Thymus (tissue), 11 donors: ENCODE data around the gene TAF1B. TPM values are rescaled to one million over a fixed set of nuclear protein-coding genes. Genes with fewer than 3 reads are reported as not detected.
"Not testable (repeated sequence)": the region's sequence is repeated elsewhere in the genome, so short reads cannot be mapped to it uniquely, and the experiment has no call there.

Experiments
- DNase-seq, 9 donors: peaks; one replicate each; pipeline ENCODE4 v3.0.0-alpha.2; 2013; ENCODE audit warnings: low spot score in 9 of 9, low read depth in 6 of 9, missing footprints in 1 of 9
- H3K27ac ChIP-seq, 2 donors: one replicate each; pipeline ENCODE4 v1.5.1; 2013; ENCODE audit warnings: control low read depth in 1 of 2, low read depth in 1 of 2, low read length in 1 of 2, mild to moderate bottlenecking in 1 of 2, moderate library complexity in 1 of 2
- H3K27me3 ChIP-seq, 2 donors: one replicate each; pipeline ENCODE4 v1.5.1; 2013; ENCODE audit warnings: low read length in 1 of 2; ENCODE audit not compliant: control insufficient read depth in 2 of 2, insufficient read depth in 1 of 2
- H3K36me3 ChIP-seq, 2 donors: one replicate each; pipeline ENCODE4 v1.5.1; 2013; ENCODE audit warnings: low read length in 1 of 2, mild to moderate bottlenecking in 1 of 2, moderate library complexity in 1 of 2; ENCODE audit not compliant: control insufficient read depth in 2 of 2, insufficient read depth in 2 of 2
- H3K4me1 ChIP-seq, 2 donors: one replicate each; pipeline ENCODE4 v1.5.1; 2013; ENCODE audit warnings: low read length in 2 of 2; ENCODE audit not compliant: control insufficient read depth in 2 of 2, insufficient read depth in 2 of 2
- H3K4me3 ChIP-seq, 2 donors: one replicate each; pipeline ENCODE4 v1.5.1; 2013; ENCODE audit warnings: low read length in 2 of 2, control low read depth in 1 of 2, mild to moderate bottlenecking in 1 of 2
- H3K9me3 ChIP-seq, 2 donors: one replicate each; pipeline ENCODE4 v1.5.1; 2013; ENCODE audit warnings: low read length in 1 of 2, mild to moderate bottlenecking in 1 of 2; ENCODE audit not compliant: control insufficient read depth in 2 of 2, insufficient read depth in 1 of 2
- WGBS: extraction: QIAGEN DNeasy Blood & Tissue Kit; methylation state at CpG from one replicate; pipeline ENCODE4 v1.1.7; 2013; 5-methylcytosine and 5-hydroxymethylcytosine counted together
- polyA plus RNA-seq: library from polyadenylated mRNA; stranded (reverse); fragments of 200-250 nt; gene quantifications from one replicate; pipeline ENCODE4 v1.2.3, GENCODE V29; 2013
- total RNA-seq: library from RNA; stranded (reverse); fragments of 120-200 nt; gene quantifications from one replicate; pipeline ENCODE4 v1.2.4, GENCODE V29; 2013
- donor health status: healthy.

TAF1B gene
- total and polyA plus RNA-seq, 2 donors = 9.4 to 17.3 TPM

DNA sequence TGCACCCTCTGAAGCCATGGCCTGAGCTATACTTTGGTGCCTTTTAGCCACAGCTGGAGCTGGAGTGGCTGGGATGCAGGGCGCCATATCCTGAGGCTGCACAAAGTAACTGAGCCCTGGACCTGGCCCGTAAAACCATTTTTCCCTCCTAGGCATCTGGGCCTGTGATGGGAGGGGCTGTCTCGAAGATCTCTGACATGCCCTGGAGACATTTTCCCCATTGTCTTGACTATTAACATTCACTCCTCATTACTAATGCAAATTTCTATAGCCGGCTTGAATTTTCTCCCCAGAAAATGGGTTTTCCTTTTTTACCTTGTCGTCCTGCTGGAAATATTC, 15.4 kb downstream of the TAF1B start:
- WGBS = 89% methylated on average over 5 of the region's 5 CpGs
- Histone ChIP-seq H3K27me3 (no peaks in the 10 kb centered on the region), H3K27ac (no peak overlapping the region), H3K9me3 (peaks cover 10 to 29% of the 10 kb centered on the region in 2 donors), H3K4me1 (no peaks in the 10 kb centered on the region), H3K4me3 (no peak overlapping the region), H3K36me3 (peaks cover 52 to 53% of the 10 kb centered on the region in 2 donors)
- DNase-seq = no peak

DNA sequence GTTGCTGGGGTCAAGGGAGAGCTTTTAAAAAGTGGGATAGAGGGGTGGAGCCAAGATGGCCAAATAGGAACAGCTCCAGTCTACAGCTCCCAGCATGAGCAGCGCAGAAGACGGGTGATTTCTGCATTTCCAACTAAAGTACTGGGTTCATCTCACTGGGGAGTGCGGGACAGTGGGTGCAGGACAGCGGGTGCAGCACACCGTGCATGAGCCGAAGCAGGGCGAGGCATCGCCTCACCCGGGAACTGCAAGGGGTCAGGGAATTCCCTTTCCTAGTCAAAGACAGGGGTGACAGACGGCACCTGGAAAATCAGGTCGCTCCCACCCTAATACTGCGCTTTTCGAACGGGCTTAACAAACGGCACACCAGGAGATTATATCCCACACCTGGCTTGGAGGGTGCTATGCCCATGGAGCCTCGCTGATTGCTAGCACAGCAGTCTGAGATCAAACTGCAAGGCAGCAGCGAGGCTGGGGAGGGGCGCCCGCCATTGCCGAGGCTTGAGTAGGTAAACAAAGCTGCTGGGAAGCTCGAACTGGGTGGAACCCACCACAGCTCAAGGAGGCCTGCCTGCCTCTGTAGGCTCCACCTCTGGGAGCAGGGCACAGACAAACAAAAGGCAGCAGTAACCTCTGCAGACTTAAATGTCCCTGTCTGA, 17.8 kb downstream of the TAF1B start:
- H3K27me3 ChIP-seq, DNase-seq, H3K27ac ChIP-seq, H3K4me3 ChIP-seq, H3K4me1 ChIP-seq: not testable (repeated sequence)
- peaks cover 10 to 29% of the 10 kb centered on the region in 2 donors for H3K9me3 ChIP-seq
- WGBS = 97% methylated on average over 21 of the region's 21 CpGs
- peaks cover 35% of the 10 kb centered on the region in 2 donors for H3K36me3 ChIP-seq

DNA sequence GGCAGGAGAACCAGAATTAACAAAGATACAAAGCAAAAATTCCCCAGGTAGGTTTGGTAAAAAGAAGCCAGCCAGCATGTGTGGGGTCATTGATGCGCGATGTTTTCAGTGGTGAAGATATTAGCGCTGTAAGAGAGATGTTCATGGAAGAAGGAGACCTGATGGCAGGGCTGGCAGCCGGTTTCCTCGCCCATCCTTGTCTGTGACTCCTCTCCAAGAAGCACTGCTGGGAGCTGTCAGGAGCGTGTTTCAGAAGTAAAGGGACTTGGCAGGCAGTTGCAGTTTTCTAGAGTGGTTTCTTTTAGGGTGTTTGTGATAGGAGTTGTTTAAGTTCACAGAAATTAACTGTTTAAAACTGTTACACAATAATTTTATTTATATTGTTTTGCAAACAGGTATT, 24.6 kb downstream of the TAF1B start:
- Histone ChIP-seq H3K27ac (no peak overlapping the region), H3K36me3 (peaks cover 10 to 20% of the 10 kb centered on the region in 2 donors), H3K4me1 (no peaks in the 10 kb centered on the region), H3K4me3 (no peak overlapping the region), H3K9me3 (no peaks in the 10 kb centered on the region), H3K27me3 (no peaks in the 10 kb centered on the region)
- 97% methylated on average over 6 of the region's 6 CpGs for WGBS
- no peak for DNase-seq

DNA sequence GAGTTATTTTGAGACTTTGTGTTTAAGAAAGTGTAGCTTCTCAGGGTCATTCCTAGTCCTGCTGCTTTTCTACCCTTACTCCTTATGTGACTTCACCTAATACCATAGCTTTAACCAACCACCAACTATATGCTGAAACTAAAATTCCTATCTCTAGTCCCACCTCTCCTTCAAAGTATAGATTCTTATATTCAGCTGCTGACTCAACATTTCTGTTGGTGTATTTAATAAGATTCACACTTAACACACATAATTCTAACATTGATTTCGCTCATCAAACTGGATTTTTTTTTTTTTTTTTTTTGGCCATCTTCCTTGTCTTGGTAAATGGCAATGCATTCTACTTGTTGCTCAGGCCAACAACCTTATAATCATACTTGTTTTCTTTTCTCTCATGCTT, 30.1 kb downstream of the TAF1B start:
- Histone ChIP-seq H3K27me3 (no peaks in the 10 kb centered on the region), H3K36me3 (peaks cover 21 to 47% of the 10 kb centered on the region in 2 donors), H3K9me3 (no peaks in the 10 kb centered on the region), H3K4me1 (no peaks in the 10 kb centered on the region), H3K4me3 (no peak overlapping the region), H3K27ac (no peak overlapping the region)
- DNase-seq = no peak
- 98% methylated on average over 1 of the region's 1 CpG for WGBS

DNA sequence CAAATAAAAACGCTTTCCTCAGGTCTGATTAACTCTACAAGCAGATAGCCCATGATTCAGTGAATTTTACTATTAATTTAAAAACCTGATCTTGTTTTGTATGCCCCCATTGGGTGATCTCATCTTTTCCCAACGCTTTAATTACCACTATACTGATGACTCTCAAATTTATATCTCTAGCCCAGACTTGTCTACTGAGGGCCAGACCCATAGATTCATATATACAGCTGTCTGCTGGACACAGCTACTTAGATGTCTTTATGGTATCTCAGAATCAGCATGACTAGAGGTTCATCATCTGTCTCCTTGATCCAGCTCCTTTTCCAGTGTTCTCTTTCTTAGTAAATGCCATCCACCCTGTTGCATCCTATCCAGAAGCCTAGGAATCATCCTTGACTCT, 33.8 kb downstream of the TAF1B start:
- DNase-seq = no peak
- WGBS = 98% methylated on average over 2 of the region's 2 CpGs

DNA sequence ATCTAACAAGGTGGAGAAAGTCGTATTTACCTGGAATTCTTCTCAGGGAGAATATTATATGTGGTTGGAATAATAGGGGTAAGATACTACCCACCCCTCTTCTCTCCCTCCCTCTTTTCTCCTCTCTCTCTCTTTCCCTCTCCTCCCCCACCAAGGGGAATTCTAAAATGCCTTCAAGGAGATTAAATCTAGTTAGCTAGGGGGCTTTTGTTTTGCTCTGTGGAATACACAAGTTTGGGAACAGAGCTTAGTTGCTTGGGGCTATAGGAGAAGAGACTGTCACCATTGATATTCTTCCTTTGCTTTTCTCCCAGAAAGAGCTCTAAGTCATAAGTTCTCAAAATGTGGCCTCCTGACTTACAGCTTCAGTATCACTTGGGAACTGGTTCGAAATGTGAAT, 34.5 kb downstream of the TAF1B start:
- WGBS = 99% methylated on average over 2 of the region's 2 CpGs
- H3K9me3 ChIP-seq = no peaks in the 10 kb centered on the region

More for the DNA sequence above, 33.8 kb downstream of the TAF1B start:
- H3K27ac ChIP-seq = no peak overlapping the region
- H3K36me3 ChIP-seq = peaks cover 30 to 52% of the 10 kb centered on the region in 2 donors
- no peaks in the 10 kb centered on the region for H3K9me3 ChIP-seq
- no peaks in the 10 kb centered on the region for H3K4me1 ChIP-seq
- H3K27me3 ChIP-seq = no peaks in the 10 kb centered on the region
- H3K4me3 ChIP-seq = no peak overlapping the region

DNA sequence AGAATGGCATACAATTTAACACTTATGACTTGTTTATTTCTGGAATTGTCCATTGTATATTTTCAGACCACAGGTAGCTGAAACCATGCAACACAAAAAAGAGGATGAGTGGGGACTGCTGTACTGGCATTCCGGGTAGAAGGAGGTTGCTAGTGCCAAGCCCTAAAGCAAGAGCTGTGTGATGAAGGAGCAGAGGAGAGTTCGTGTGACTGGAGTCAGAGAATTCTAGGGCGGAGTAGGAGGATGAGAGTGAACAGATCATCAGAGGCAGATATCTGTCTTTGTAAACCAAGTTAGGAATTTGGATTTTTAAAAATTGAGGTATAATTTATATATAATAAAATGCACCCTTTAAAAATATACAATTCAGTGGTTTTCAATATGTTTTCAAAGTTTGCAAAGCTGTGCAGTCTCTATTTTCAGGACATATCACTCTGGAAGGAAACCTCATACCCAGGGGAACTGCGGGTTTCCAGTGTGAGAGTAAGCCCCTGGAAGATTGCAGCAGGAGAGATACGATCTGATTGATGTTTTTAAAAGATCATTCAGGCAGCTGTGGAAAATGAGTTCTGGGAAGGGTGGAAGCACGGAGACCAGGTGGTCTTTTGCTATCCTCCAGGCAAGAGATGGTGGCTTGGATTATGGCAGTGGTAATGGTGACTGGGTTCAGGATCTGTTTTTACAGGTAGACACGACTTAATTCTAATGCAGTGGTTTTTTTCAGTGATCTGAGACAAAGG, 36.4 kb downstream of the TAF1B start:
- 98% methylated on average over 7 of the region's 7 CpGs for WGBS
- no peaks in the 10 kb centered on the region for H3K27me3 ChIP-seq
- no peak for DNase-seq
- no peaks in the 10 kb centered on the region for H3K4me1 ChIP-seq
- no peak overlapping the region for H3K4me3 ChIP-seq
- no peaks in the 10 kb centered on the region for H3K9me3 ChIP-seq
- peaks cover 42 to 56% of the 10 kb centered on the region in 2 donors for H3K36me3 ChIP-seq
- no peak overlapping the region for H3K27ac ChIP-seq

More for the DNA sequence above, 34.5 kb downstream of the TAF1B start:
- DNase-seq = no peak
- Histone ChIP-seq H3K36me3 (peaks cover 30 to 52% of the 10 kb centered on the region in 2 donors), H3K27me3 (no peaks in the 10 kb centered on the region), H3K4me3 (no peak overlapping the region), H3K4me1 (no peaks in the 10 kb centered on the region), H3K27ac (no peak overlapping the region)

DNA sequence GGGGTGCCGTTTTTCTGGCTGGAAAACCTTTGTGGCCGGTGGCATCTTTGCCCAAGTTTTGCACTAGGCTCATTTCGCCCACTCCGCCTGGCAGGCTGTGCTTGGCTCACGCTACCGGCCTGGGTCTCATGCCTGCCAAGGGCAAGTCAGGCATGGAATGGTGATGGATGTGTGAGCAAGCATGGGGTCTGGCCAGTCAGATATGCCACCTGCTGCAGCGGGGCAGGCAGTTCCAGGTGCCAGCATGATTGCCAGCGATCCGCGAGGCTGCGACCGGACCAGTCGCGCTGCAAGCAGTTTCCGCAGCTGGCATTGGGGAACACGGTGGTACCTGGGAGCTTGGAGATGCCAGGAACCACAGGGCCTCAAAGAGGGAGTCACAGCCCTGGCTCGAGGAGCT, 40.6 kb downstream of the TAF1B start:
- Histone ChIP-seq H3K4me1 (no peaks in the 10 kb centered on the region), H3K9me3 (no peaks in the 10 kb centered on the region), H3K27ac (no peak overlapping the region), H3K36me3 (peaks cover 24 to 30% of the 10 kb centered on the region in 2 donors), H3K27me3 (no peaks in the 10 kb centered on the region), H3K4me3 (no peak overlapping the region)
- 99% methylated on average over 17 of the region's 17 CpGs for WGBS
- no peak for DNase-seq

DNA sequence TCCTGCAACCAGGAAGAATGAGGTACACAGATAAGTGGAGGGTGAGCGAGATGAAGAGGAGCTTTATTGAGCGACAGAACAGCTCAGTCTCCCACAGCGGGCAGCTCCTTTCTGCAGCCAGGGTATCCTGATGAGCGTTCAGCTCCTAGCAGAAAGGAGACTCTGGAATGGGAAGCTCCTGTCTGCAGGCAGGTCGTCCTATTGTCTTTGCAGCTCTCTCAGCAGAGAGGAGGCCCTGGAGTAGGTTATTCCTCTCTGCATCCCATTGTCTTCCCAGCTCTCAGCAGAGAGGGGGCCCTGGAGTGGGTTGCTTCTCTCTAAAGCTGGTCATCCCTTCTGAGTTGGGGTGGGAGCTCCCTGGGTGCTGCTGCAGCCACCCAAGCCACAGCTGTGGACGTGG, 41.2 kb downstream of the TAF1B start:
- Histone ChIP-seq H3K36me3 (peaks cover 20 to 26% of the 10 kb centered on the region in 2 donors), H3K4me3 (no peak overlapping the region), H3K27me3 (no peaks in the 10 kb centered on the region), H3K27ac (no peak overlapping the region), H3K4me1 (no peaks in the 10 kb centered on the region), H3K9me3 (no peaks in the 10 kb centered on the region)
- 98% methylated on average over 6 of the region's 6 CpGs for WGBS
- DNase-seq = no peak
